SK-N-MC (cell line): ENCODE results near the gene COMTD1.
"Not testable (repeated sequence)": the region's sequence is repeated elsewhere in the genome, so short reads cannot be mapped to it uniquely, and the experiment has no call there.

Experiments
- DNase-seq: peaks from one replicate; pipeline ENCODE4 v3.0.0-alpha.2; 2011; ENCODE audit warnings: low read depth, low spot score
- H3K27ac ChIP-seq: fragments of 200-600 bp; sonication (generic); 2 replicates; pipeline ENCODE4 v1.5.1; 2016; ENCODE audit warnings: mixed run types
- H3K36me3 ChIP-seq: fragments of 200-600 bp; sonication (generic); 2 replicates; pipeline ENCODE4 v1.6.1; 2017; ENCODE audit warnings: antibody characterized with exemption, low read length, mixed read lengths; ENCODE audit not compliant: insufficient read depth
- H3K4me3 ChIP-seq: fragments of 200-600 bp; sonication (generic); 2 replicates; pipeline ENCODE4 v1.5.1; 2016
- H3K9ac ChIP-seq: fragments of 200-600 bp; sonication (generic); 2 replicates; pipeline ENCODE4 v1.8.0; 2017; ENCODE audit warnings: mixed run types, mixed read lengths; ENCODE audit not compliant: insufficient read length
- H3K9me3 ChIP-seq: fragments of 200-600 bp; sonication (generic); 2 replicates; pipeline ENCODE4 v1.6.1; 2017; ENCODE audit warnings: low read depth, mild to moderate bottlenecking, antibody characterized with exemption, low read length, moderate library complexity, mixed read lengths
- EZH2 ChIP-seq: fragments of 200-600 bp; sonication (generic); IDR thresholded peaks from one replicate; pipeline ENCODE4 v1.6.1; 2017; ENCODE audit warnings: antibody characterized with exemption
- FOXP2 ChIP-seq: optimal IDR thresholded peaks from 2 replicates; pipeline ENCODE3; 2011; ENCODE audit warnings: mild to moderate bottlenecking, moderate library complexity; ENCODE audit not compliant: insufficient read depth; ENCODE audit errors: extremely low read length, control extremely low read depth
- POLR2AphosphoS5 ChIP-seq: IDR thresholded peaks from 2 replicates; pipeline ENCODE4 v1.6.1; 2012; ENCODE audit warnings: mild to moderate bottlenecking, low read depth, low read length, borderline replicate concordance

COMTD1 gene

GRCh38 chr10:75230600-75231038, 5.1 kb downstream of the COMTD1 start:
- Histone ChIP-seq H3K9ac (no peak overlapping the region), H3K9me3 (no peaks in the 10 kb centered on the region), H3K27ac (no peak overlapping the region), H3K36me3 (peaks cover 41% of the 10 kb centered on the region), H3K4me3 (no peak overlapping the region)
- TF ChIP-seq EZH2 (no peak), POLR2AphosphoS5 (no peak), FOXP2 (no peak)
- DNase-seq = no peak

GRCh38 chr10:75229971-75230370, 5.8 kb downstream of the COMTD1 start:
- Histone ChIP-seq H3K27ac (peak overlapping the region; percentile 50), H3K9me3 (no peaks in the 10 kb centered on the region), H3K9ac (no peak overlapping the region), H3K4me3 (no peak overlapping the region), H3K36me3 (peaks cover 46% of the 10 kb centered on the region)
- TF ChIP-seq EZH2 = no peak
- no peak for TF ChIP-seq POLR2AphosphoS5
- no peak for TF ChIP-seq FOXP2
- no peak for DNase-seq

- peak overlapping the region; percentile 50 for H3K27ac ChIP-seq
- no peaks in the 10 kb centered on the region for H3K9me3 ChIP-seq
- H3K4me3 ChIP-seq = no peak overlapping the region
- TF ChIP-seq EZH2 = no peak
- no peak for TF ChIP-seq FOXP2
- no peak for TF ChIP-seq POLR2AphosphoS5
- H3K36me3 ChIP-seq = peaks cover 55% of the 10 kb centered on the region
- no peak overlapping the region for H3K9ac ChIP-seq
- no peak for DNase-seq
Measured at GRCh38 chr10:75228834-75229233, 6.9 kb downstream of the COMTD1 start.

GRCh38 chr10:75228278-75228677, 7.5 kb downstream of the COMTD1 start:
- Histone ChIP-seq H3K9me3 (no peaks in the 10 kb centered on the region), H3K36me3 (peaks cover 61% of the 10 kb centered on the region), H3K4me3 (no peak overlapping the region), H3K9ac (no peak overlapping the region), H3K27ac (0 out of 2 replicates have a peak overlapping the region, but pooled peaks have one; percentile 50)
- TF ChIP-seq FOXP2 (no peak), EZH2 (no peak)
- no peak for DNase-seq

GRCh38 chr10:75226656-75227055, 9.1 kb downstream of the COMTD1 start:
- Histone ChIP-seq H3K36me3 (peaks cover 65% of the 10 kb centered on the region), H3K9ac (no peak overlapping the region), H3K27ac (no peak overlapping the region), H3K4me3 (no peak overlapping the region), H3K9me3 (no peaks in the 10 kb centered on the region)
- no peak for DNase-seq
- TF ChIP-seq EZH2 (no peak), POLR2AphosphoS5 (no peak), FOXP2 (no peak)

GRCh38 chr10:75226095-75226494, 9.7 kb downstream of the COMTD1 start:
- TF ChIP-seq FOXP2 (no peak), POLR2AphosphoS5 (no peak), EZH2 (no peak)
- peaks cover 62% of the 10 kb centered on the region for H3K36me3 ChIP-seq
- H3K9me3 ChIP-seq = no peaks in the 10 kb centered on the region
- H3K9ac ChIP-seq = no peak overlapping the region
- H3K27ac ChIP-seq = no peak overlapping the region
- DNase-seq = no peak
- H3K4me3 ChIP-seq = no peak overlapping the region

GRCh38 chr10:75223507-75223906, 12.2 kb downstream of the COMTD1 start:
- no peak for TF ChIP-seq FOXP2
- no peak for TF ChIP-seq POLR2AphosphoS5
- TF ChIP-seq EZH2 = no peak
- Histone ChIP-seq H3K4me3 (no peak overlapping the region), H3K36me3 (peaks cover 63% of the 10 kb centered on the region), H3K9ac (no peak overlapping the region), H3K27ac (no peak overlapping the region), H3K9me3 (no peaks in the 10 kb centered on the region)
- no peak for DNase-seq

- H3K4me3 ChIP-seq, DNase-seq, H3K27ac ChIP-seq, H3K9me3 ChIP-seq, H3K9ac ChIP-seq: not testable (repeated sequence)
- H3K36me3 ChIP-seq = peaks cover 73% of the 10 kb centered on the region
Measured at GRCh38 chr10:75221492-75221891, 14.3 kb downstream of the COMTD1 start.

- Histone ChIP-seq H3K36me3 (peaks cover 74% of the 10 kb centered on the region), H3K9ac (no peak overlapping the region), H3K9me3 (no peaks in the 10 kb centered on the region), H3K27ac (no peak overlapping the region), H3K4me3 (no peak overlapping the region)
- DNase-seq = no peak
- TF ChIP-seq FOXP2 = no peak
- no peak for TF ChIP-seq EZH2
- no peak for TF ChIP-seq POLR2AphosphoS5
Measured at GRCh38 chr10:75220274-75220673, 15.5 kb downstream of the COMTD1 start.

- TF ChIP-seq EZH2 (no peak), FOXP2 (no peak), POLR2AphosphoS5 (no peak)
- Histone ChIP-seq H3K4me3 (peak overlapping the region; percentile 84), H3K36me3 (peaks cover 47% of the 10 kb centered on the region), H3K9me3 (no peaks in the 10 kb centered on the region), H3K9ac (peak overlapping the region; percentile 87), H3K27ac (no peak overlapping the region)
- DNase-seq = no peak
Measured at GRCh38 chr10:75212343-75212742, 23.4 kb downstream of the COMTD1 start.
